Ureter (tissue), 1 donor: Measurements from ENCODE around the gene PRLR. TPM values are rescaled to one million over a fixed set of nuclear protein-coding genes. Genes with fewer than 3 reads are reported as not detected.
A peak's percentile ranks its signal among the peaks of the same experiment; 100 is the strongest.

Source experiments
- DNase-seq: peaks from one replicate; pipeline ENCODE4 v3.0.0-alpha.2; 2020; ENCODE audit warnings: low spot score
- total RNA-seq: library from RNA; stranded (reverse); gene quantifications from one replicate; pipeline ENCODE4 v1.2.4, GENCODE V29; 2023
- donor health status: DM: yes; HTN: yes; CAD: no.

The PRLR gene
- total RNA-seq, 1 donor from 2014 or later: 6.2 TPM

DNA sequence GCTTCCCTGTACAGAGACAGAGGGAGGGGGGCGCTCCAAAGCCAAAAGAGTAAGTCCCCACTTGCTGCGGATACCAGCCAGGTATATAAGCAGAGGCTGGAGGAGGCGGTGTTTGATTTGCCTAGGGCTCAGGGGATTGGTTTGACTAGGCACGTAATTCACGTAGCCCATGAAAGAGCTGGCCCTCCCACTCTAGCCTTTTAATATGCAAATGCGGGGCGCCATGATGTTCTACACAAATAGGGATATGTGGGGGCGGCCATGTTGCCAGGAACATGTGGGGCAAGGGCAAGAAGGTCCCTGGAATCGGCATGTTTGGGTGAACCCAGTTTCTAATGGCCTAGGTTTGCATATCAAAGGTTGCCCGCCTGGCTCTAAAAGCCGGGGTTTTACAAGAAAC, 3.3 kb upstream of the PRLR start:
- DNase-seq: no peak

DNA sequence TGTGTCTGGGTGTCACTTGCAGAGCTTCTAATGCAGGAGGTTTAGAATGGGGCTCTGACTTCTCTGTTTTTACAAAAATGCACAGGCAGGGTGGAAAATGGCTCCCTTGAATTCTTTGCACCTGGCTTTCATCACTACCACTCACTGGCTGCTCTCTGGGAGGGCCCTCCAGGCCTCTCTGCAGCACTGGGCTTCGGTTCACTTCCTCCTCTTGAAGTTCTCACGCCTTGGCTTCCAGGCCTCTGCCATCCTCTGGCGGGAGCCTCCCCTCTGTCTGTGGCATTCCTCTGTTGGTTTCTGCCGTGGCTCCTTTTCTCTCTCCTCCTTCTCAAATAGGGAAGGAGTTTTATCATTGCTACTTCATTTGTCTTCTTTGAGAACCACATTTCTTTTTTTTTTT, 2.8 kb upstream of the PRLR start:
- DNase-seq: no peak

DNA sequence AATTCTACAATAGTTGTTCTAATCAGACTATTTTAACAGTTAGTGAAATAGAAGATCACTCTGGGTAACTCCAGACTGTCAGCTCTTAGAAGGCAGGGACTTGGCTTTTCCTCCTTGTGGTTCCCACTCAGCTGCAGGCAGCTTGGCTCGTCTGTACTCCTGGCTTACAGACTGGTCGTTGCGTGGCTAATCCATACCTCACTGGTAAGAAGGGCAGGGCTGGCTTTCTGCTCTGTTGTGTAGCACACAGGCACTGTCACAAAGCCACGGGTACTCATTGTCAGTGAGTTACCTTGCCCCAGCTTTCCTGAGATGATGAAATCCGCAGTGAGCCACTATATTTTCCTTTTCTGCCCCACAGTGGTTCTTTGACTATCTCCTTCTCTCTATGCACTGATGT, 1.8 kb upstream of the PRLR start:
- DNase-seq: no peak

DNA sequence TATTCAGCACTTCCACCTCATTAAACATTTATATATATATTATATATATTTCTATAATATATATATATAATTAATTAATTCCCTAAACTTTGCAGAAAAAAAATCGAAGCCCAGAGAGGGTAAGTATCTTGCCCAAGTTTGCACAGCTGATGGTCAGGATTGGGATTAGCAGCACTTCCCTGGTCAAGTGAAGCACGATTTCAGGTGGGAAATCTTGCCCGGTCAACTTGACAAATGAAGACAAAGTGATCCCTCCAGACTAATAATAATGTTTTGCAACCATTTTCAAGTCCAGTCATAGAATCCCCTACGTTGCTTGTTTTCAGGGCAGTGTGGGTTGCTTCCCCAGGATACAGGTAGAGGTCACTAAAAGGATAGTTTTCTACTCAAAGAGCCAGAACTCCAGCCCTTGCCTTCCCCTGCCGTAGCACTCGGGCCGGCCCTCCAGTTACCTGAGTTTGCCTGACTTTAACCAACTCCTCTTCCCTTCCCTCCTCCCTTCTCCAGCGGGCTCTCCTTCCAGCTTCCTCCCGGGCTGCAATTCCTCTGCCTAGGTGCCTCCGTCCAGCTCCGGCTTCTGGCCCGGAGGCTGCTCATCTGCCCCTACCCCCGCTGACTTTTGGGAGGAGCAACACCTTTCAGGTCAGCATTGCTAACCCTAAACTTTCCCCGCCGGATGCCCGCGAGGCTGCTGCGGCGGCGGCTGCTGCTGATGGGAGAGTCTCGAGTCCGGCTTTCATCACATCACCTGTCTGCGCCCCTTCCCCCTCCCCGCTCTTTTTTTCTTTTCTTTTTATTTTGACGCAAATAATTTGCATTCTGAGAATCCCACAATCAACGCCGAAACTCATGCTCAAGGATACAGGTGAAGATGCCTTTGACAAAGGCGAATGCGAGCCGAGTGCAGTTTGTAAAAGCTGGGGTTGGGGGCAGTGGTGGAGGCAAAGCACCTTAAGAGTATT, 930 bp downstream of the PRLR start:
- peak; percentile 45 for DNase-seq

GRCh38 chr5:35228310-35228709, 2.0 kb downstream of the PRLR start:
- no peak for DNase-seq

DNA sequence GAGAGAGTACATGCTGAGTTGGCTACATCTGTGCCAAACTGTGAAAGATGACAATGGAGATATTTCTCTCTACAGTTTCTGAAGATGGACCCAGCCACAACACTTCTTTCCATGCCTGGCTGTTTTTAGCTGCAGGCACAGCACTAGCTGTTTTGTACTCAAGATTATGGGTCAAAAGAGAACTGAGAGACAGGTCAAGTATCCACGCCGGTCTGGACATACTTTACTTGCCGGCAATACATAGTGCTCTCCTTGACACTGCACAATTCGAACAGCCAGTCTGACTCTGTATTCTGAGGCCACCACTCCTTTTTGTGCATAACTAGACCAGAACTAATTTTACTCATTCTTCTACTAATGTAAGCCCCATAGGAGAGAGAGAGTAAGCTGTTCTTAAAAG, 2.6 kb downstream of the PRLR start:
- no peak for DNase-seq

GRCh38 chr5:35223787-35224395, 6.4 kb downstream of the PRLR start:
- DNase-seq: no peak

- DNase-seq: no peak
These were observed 9.3 kb downstream of the PRLR start for GRCh38 chr5:35220967-35221366.

- DNase-seq: no peak
These were observed 11.3 kb downstream of the PRLR start for GRCh38 chr5:35218981-35219380.

DNA sequence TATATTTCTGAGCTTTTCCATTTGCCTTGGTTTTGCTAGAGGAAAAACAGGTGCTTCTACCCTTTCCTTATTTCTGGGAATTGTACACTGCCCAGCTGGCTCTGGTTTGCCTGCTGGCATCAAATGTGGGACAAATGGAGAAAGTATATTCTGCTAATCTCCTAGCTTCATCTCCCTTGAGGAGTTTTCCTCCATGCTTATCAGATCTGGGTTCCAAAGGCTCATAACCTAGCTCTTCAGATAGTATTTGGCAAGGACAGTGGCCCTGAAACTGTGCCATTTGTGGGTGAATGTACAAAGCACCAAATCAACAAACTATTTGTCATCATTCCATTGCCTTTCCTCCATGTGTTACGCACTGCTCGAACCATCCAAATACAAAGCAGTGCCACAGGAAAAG, 16.2 kb downstream of the PRLR start:
- DNase-seq: no peak

DNA sequence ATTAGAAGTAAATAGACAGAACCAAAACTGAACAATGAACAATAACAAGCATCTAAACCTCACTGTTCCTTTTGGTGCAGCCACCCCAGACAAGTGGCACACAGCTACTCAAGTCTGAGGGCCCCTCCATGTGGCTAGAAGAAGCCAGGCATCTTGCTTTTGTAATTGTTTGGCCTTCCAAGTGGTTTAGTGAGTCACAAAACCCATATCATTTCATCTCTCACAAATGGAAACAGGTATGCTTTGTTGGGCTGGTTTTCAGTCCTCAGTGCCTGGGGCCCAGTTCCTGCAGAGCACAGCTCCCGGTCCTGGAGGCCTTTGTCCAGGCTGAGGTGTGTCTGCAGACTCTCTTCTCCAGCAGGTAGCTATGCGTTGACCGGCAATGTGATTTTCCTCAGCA, 16.7 kb downstream of the PRLR start:
- peak; percentile 54 for DNase-seq

DNA sequence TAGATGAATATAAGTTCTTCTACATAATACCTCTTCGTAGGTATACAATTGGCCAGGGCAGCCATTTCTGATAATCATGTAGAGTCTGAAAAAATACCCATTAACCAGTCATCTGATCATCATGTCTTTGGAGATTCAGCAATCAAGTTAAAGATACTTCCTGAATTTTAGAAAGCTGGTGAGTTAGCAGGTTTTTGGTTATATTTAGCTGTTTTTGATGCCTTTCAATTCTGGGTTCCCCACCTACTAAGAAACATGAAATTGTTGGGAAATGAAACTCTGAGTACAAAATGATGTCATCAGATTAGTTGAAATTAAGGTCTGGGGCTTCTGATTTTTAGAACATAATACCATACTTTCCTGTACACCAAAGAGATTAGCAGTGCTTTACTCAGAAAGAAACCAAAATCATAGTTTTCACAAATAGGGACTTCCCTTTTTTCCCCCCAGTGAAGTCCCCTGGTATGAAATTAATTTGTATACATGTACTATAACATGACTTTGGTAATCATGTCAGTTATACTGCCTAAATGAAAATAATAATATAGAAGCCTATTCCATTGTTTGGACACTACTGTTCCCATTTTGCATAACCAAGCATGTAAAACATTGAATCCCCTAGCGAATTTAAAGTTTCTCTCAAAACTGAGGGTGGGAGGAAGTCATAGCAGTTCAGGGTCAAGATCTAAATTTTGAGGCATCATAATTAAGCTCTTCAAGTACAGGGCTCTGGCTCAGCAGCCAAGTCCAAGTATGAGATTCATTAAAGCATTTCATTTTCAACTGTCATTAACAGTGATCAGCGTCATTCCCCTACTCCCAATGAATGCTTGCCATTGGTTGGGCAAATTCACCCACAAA, 17.9 kb downstream of the PRLR start:
- DNase-seq: no peak

- no peak for DNase-seq
These were observed 20.4 kb downstream of the PRLR start for GRCh38 chr5:35209862-35210261.

GRCh38 chr5:35205606-35206005, 24.7 kb downstream of the PRLR start:
- DNase-seq: no peak

GRCh38 chr5:35205186-35205585, 25.1 kb downstream of the PRLR start:
- no peak for DNase-seq

GRCh38 chr5:35203403-35203802, 26.9 kb downstream of the PRLR start:
- DNase-seq: no peak

GRCh38 chr5:35202319-35203111, 27.8 kb downstream of the PRLR start:
- no peak for DNase-seq

- no peak for DNase-seq
These were observed 29.0 kb downstream of the PRLR start for GRCh38 chr5:35201291-35201690.

DNA sequence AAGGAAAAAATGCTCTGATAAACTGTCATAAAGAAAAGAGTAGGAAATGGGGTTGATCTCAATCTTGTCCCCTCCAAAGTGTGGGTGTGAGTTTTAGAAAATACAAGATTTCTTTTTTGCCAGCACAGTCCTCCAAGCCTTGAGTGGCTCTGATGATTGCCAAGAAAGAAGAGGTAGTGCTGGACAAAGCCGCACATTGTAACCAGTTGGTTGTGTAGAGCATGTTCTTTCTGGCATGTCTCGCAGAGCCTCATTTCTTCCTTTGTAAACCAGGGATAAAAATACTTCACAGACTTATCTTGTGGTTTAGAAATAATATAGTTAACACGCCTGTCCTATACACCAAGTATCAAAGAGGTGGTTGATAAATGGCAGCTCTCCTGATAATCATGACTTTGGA, 30.4 kb downstream of the PRLR start:
- DNase-seq: no peak

DNA sequence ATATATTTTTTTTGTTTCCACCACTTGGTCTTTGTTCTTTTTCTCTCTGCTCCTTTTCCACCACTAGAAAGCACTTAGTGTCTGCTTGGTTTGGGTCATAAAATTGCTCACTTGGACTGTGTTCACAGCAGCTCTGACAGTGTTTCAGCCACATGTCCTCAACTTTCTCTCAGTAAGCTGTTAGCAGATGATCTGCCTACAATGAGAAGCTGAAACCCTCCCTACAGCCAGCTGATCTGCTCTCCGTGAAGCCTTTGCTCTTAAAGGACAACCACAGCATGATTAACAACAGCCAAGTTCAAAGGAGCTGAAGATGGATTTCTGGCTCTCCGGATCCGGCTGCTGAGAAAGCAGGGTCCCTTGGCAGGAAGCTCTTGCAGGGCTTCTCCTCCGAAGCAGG, 31.6 kb downstream of the PRLR start:
- DNase-seq: no peak

- no peak for DNase-seq
These were observed 32.2 kb downstream of the PRLR start for GRCh38 chr5:35198075-35198474.

GRCh38 chr5:35197351-35197750, 32.9 kb downstream of the PRLR start:
- no peak for DNase-seq
